Sigmoid colon (tissue), 7 donors: Measurements from ENCODE around the gene GINS3. TPM values are rescaled to one million over a fixed set of nuclear protein-coding genes. Genes with fewer than 3 reads are reported as not detected.

Experiments used
- DNase-seq: peaks from one replicate; pipeline ENCODE4 v3.0.0-alpha.2; 2019
- H3K27ac ChIP-seq, 4 donors: fragments of 200-600 bp; sonication (generic); one replicate each; pipeline ENCODE4 v1.5.1; 2016 to 2019; ENCODE audit warnings: mild to moderate bottlenecking in 1 of 4
- H3K27me3 ChIP-seq, 3 donors: fragments of 200-600 bp; sonication (generic); one replicate each; pipeline ENCODE4 v1.5.1; 2019; ENCODE audit warnings: mild to moderate bottlenecking in 1 of 3
- H3K36me3 ChIP-seq, 4 donors: fragments of 200-600 bp; sonication (generic); one replicate each; pipeline ENCODE4 v1.5.1; 2016 to 2019
- H3K4me1 ChIP-seq, 4 donors: fragments of 200-600 bp; sonication (generic); one replicate each; pipeline ENCODE4 v1.5.1; 2017 to 2019
- H3K4me3 ChIP-seq, 4 donors: fragments of 200-600 bp; sonication (generic); one replicate each; pipeline ENCODE4 v1.5.1; 2017 to 2019; ENCODE audit warnings: mild to moderate bottlenecking in 2 of 4, moderate library complexity in 1 of 4
- H3K9me3 ChIP-seq, 4 donors: fragments of 200-600 bp in 3 of 4; sonication (generic) in 3 of 4; one replicate each; pipeline versions ENCODE4 v1.5.1 to v1.6.1; 2013 to 2019
- CTCF ChIP-seq, 4 experiments: fragments of 450-650 bp in 3 of 4; fragments of 200-600 bp in 1 of 4; IDR thresholded peaks; one replicate each; pipeline ENCODE4 v1.5.1; 2016 to 2019; ENCODE audit warnings: antibody characterized with exemption in 4 of 4, mild to moderate bottlenecking in 3 of 4, moderate library complexity in 2 of 4
- EP300 ChIP-seq, 4 donors: sonication (generic); formaldehyde crosslinking; IDR thresholded peaks; one replicate each; pipeline ENCODE4 v1.6.1; 2017; ENCODE audit warnings: antibody characterized with exemption in 4 of 4
- POLR2A ChIP-seq, 2 donors: fragments of 450-650 bp; IDR thresholded peaks; one replicate each; pipeline ENCODE4 v1.6.1; 2016; ENCODE audit warnings: antibody characterized with exemption in 2 of 2, mild to moderate bottlenecking in 2 of 2, moderate library complexity in 2 of 2
- POLR2AphosphoS5 ChIP-seq, 4 donors: sonication (generic); formaldehyde crosslinking; IDR thresholded peaks; one replicate each; pipeline ENCODE4 v1.6.1; 2017; ENCODE audit warnings: antibody characterized with exemption in 4 of 4
- WGBS, 2 donors: extraction: QIAGEN DNeasy Blood & Tissue Kit; methylation state at CpG; one replicate each; pipeline ENCODE4 v1.1.7; 2013; 5-methylcytosine and 5-hydroxymethylcytosine counted together
- intact Hi-C: fragments of 100-400 bp; cut with DNase I; formaldehyde crosslinking; loops from one replicate; pipeline ENCODE4 v1.15.1; 2023
- polyA plus RNA-seq, 3 donors: library from polyadenylated mRNA; stranded (reverse); fragments of 200-250 nt; gene quantifications; one replicate each; pipeline ENCODE4 v1.2.3, GENCODE V29; 2013
- small RNA-seq, 3 donors: library from RNA; depleted of rRNA; stranded (forward); fragments of <200 nt; gene quantifications; one replicate each; pipeline ENCODE3, GENCODE V24; 2016
- total RNA-seq, 4 donors: library from RNA; depleted of rRNA; stranded (reverse); fragments of >200 nt; gene quantifications; one replicate each; pipeline ENCODE4 v1.1.0, GENCODE V29; 2016
- donor health status: healthy with polysubstance abuse.
- donor health status: Bipolar disorder and iron deficiency.
- donor health status: healthy.

GINS3 gene
- total and polyA plus RNA-seq, 7 donors, result 1.1 to 5.9 (median 2.5) TPM

GRCh38 chr16:58454856-58455255 lies 62.6 kb downstream of the GINS3 start:
- DNase-seq, result no peak
- Histone ChIP-seq H3K4me1 (no peaks in the 10 kb centered on the region), H3K4me3 (no peak overlapping the region), H3K36me3 (no peaks in the 10 kb centered on the region), H3K27me3 (peaks cover 0 to 3% (median 0%) of the 10 kb centered on the region in 3 donors), H3K9me3 (no peaks in the 10 kb centered on the region), H3K27ac (no peak overlapping the region)
- 83 to 90% methylated on average over 5 of the region's 5 CpGs for WGBS, 2 donors
- intact Hi-C loops, result no loop called here
- no peak for TF ChIP-seq POLR2AphosphoS5 (IDR thresholded peaks at IDR 0.05)
- no peak for TF ChIP-seq CTCF (IDR thresholded peaks at IDR 0.05)
- TF ChIP-seq POLR2A (IDR thresholded peaks at IDR 0.05), result no peak
- no peak for TF ChIP-seq EP300 (IDR thresholded peaks at IDR 0.05)

Small RNA genes within 50 kb of the gene (small RNA-seq; reads per million reads assigned to genes)
- gene RNU6-1110P (0 reads per million in 3 donors), gene RNU6-269P (0 reads per million in 3 donors)

Other genes with a start within 250 kb of the GINS3 start
- 10 to 100 TPM; 29.5 to 79.8 (median 33.0) TPM for gene CSNK2A2, start 194.4 kb upstream of the GINS3 start, total RNA-seq
- gene CSNK2A2, start 194.4 kb upstream of the GINS3 start, polyA plus RNA-seq, result 10 to 100 TPM; 14.1 to 26.2 (median 21.0) TPM
- gene PRSS54, start 97.4 kb upstream of the GINS3 start, total RNA-seq, result not detected
- gene PRSS54, start 97.4 kb upstream of the GINS3 start, polyA plus RNA-seq, result not detected
- 10 to 100 TPM in 3 of 4 donors, 1 to 10 TPM in 1; 6.4 to 21.0 (median 16.8) TPM for gene NDRG4, start 107.7 kb downstream of the GINS3 start, total RNA-seq
- gene NDRG4, start 107.7 kb downstream of the GINS3 start, polyA plus RNA-seq, result 10 to 100 TPM in 1 of 3 donors, 1 to 10 TPM in 2; 3.6 to 17.3 (median 9.4) TPM
- 10 to 100 TPM; 15.5 to 23.5 (median 19.9) TPM for gene SETD6, start 123.0 kb downstream of the GINS3 start, total RNA-seq
- 10 to 100 TPM in 1 of 3 donors, 1 to 10 TPM in 2; 3.6 to 11.6 (median 4.6) TPM for gene SETD6, start 123.0 kb downstream of the GINS3 start, polyA plus RNA-seq
- gene CNOT1, start 237.4 kb downstream of the GINS3 start, total RNA-seq, result 100 to 1,000 TPM in 1 of 4 donors, 10 to 100 TPM in 3; 70.1 to 112 (median 84.2) TPM
- 100 to 1,000 TPM in 1 of 3 donors, 10 to 100 TPM in 2; 61.3 to 110 (median 65.0) TPM for gene CNOT1, start 237.4 kb downstream of the GINS3 start, polyA plus RNA-seq